Right lobe of liver (tissue), 6 donors: ENCODE data around the gene CDKAL1. TPM values are rescaled to one million over a fixed set of nuclear protein-coding genes. Genes with fewer than 3 reads are reported as not detected.

Source experiments
- ATAC-seq, 4 donors: fragments of 200-7000 bp; cut with Tn5 transposase; one replicate each; pipeline ENCODE4 v1.9.1; 2020; ENCODE audit warnings: mild to moderate bottlenecking in 4 of 4, moderate library complexity in 4 of 4
- DNase-seq, 3 donors: peaks; one replicate each; pipeline ENCODE4 v3.0.0-alpha.2; 2020
- H3K27ac ChIP-seq, 3 donors: fragments of 200-600 bp; one replicate each; pipeline ENCODE4 v1.8.0; 2022
- H3K27me3 ChIP-seq, 2 donors: fragments of 200-600 bp; one replicate each; pipeline ENCODE4 v1.8.0; 2022
- H3K36me3 ChIP-seq, 4 donors: fragments of 200-600 bp; sonication (generic) in 1 of 4; one replicate each; pipeline versions ENCODE4 v1.5.1 to v1.8.0; 2017 to 2022; ENCODE audit warnings: control low read depth in 1 of 4
- H3K4me1 ChIP-seq, 4 donors: fragments of 200-600 bp; sonication (generic) in 1 of 4; one replicate each; pipeline versions ENCODE4 v1.5.1 to v1.8.0; 2017 to 2022; ENCODE audit warnings: control low read depth in 1 of 4
- H3K4me3 ChIP-seq, 3 donors: fragments of 200-600 bp; one replicate each; pipeline ENCODE4 v1.8.0; 2022
- H3K9me3 ChIP-seq, 4 donors: fragments of 200-600 bp; sonication (generic) in 1 of 4; one replicate each; pipeline versions ENCODE4 v1.5.1 to v1.8.0; 2017 to 2022; ENCODE audit warnings: control low read depth in 1 of 4
- CTCF ChIP-seq, 4 donors: fragments of 200-600 bp in 3 of 4; fragments of 450-650 bp in 1 of 4; IDR thresholded peaks; one replicate each; pipeline versions ENCODE4 v1.5.1 to v1.8.0; 2016 to 2022; ENCODE audit warnings: antibody characterized with exemption in 4 of 4, mild to moderate bottlenecking in 2 of 4
- POLR2A ChIP-seq: fragments of 450-650 bp; IDR thresholded peaks from one replicate; pipeline ENCODE4 v1.6.1; 2017; ENCODE audit warnings: antibody characterized with exemption, mild to moderate bottlenecking
- WGBS: methylation state at CpG from one replicate; pipeline ENCODE4 v1.1.6; 2018; ENCODE audit warnings: low coverage, low lambda C conversion rate; ENCODE audit not compliant: insufficient coverage; ENCODE audit errors: missing lambda C conversion rate; 5-methylcytosine and 5-hydroxymethylcytosine counted together
- intact Hi-C, 2 donors: fragments of 100-400 bp; cut with DNase I; formaldehyde crosslinking; loops; one replicate each; pipeline versions ENCODE4 v1.11.2 to v1.14.1; 2022
- small RNA-seq, 2 experiments: library from RNA; depleted of rRNA; stranded (forward); fragments of <200 nt; gene quantifications; one replicate each; pipeline ENCODE3, GENCODE V24; 2016
- total RNA-seq, 6 experiments: library from RNA; depleted of rRNA in 2 of 6; stranded (reverse); fragments of >200 nt in 2 of 6; fragmentation: NEBNext Ultra II Directional in 3 of 6; extraction: Animal tissue kit (Norgen Biotek cat#: 25700) in 3 of 6; gene quantifications; one replicate each; pipeline versions ENCODE4 v1.1.0 to v1.2.4, GENCODE V29; 2016 to 2023
- donor health status: DM: no; HTN: yes; CAD: no.
- donor health status: DM: no; HTN: no; CAD: no.
- donor health status: DM: no; HTN: no; CAD: no.
- donor health status: DM: no; HTN: yes; CAD: no.
- donor health status: DM: no; HTN: yes; CAD: no.

CDKAL1 gene
- total RNA-seq, 6 experiments from 2014 or later, result 4.5 to 7.0 (median 6.2) TPM

- TF ChIP-seq CTCF (IDR thresholded peaks at IDR 0.05), result no peak
- TF ChIP-seq POLR2A, result no peak
- H3K4me3 ChIP-seq, result no peak overlapping the region
- DNase-seq (no peak), ATAC-seq (no peak)
- 78% methylated on average over 7 of the region's 7 CpGs for WGBS
- no peaks in the 10 kb centered on the region for H3K4me1 ChIP-seq
- intact Hi-C loops, result no loop called here
- H3K36me3 ChIP-seq, result no peaks in the 10 kb centered on the region
- no peaks in the 10 kb centered on the region for H3K9me3 ChIP-seq
- H3K27ac ChIP-seq, result no peak overlapping the region
- no peaks in the 10 kb centered on the region for H3K27me3 ChIP-seq
These were observed 743.5 kb downstream of the CDKAL1 start for GRCh38 chr6:21277601-21278374.

- no peaks in the 10 kb centered on the region for H3K9me3 ChIP-seq
- 37% methylated on average over 2 of the region's 4 CpGs for WGBS
- TF ChIP-seq POLR2A (no peak), CTCF (IDR thresholded peaks at IDR 0.05) (no peak)
- ATAC-seq, result no peak
- no peak for DNase-seq
- H3K27me3 ChIP-seq, result no peaks in the 10 kb centered on the region
- no peaks in the 10 kb centered on the region for H3K4me1 ChIP-seq
- no peak overlapping the region for H3K4me3 ChIP-seq
- intact Hi-C loops, result no loop called here
- no peak overlapping the region for H3K27ac ChIP-seq
- no peaks in the 10 kb centered on the region for H3K36me3 ChIP-seq
These were observed 744.1 kb downstream of the CDKAL1 start for GRCh38 chr6:21278375-21278745.

- TF ChIP-seq POLR2A (no peak), CTCF (IDR thresholded peaks at IDR 0.05) (no peak)
- Histone ChIP-seq H3K36me3 (no peaks in the 10 kb centered on the region), H3K4me1 (no peaks in the 10 kb centered on the region), H3K9me3 (no peaks in the 10 kb centered on the region), H3K27me3 (no peaks in the 10 kb centered on the region), H3K27ac (no peak overlapping the region), H3K4me3 (no peak overlapping the region)
- DNase-seq (no peak), ATAC-seq (no peak)
- WGBS, result 74% methylated on average over 3 of the region's 5 CpGs
- intact Hi-C loops, result no loop called here
These were observed 745.4 kb downstream of the CDKAL1 start for GRCh38 chr6:21279619-21280018.

- no peak for ATAC-seq
- H3K4me1 ChIP-seq, result no peaks in the 10 kb centered on the region
- TF ChIP-seq POLR2A (no peak), CTCF (IDR thresholded peaks at IDR 0.05) (no peak)
- no peak overlapping the region for H3K27ac ChIP-seq
- no peak for DNase-seq
- intact Hi-C loops, result no loop called here
- H3K4me3 ChIP-seq, result no peak overlapping the region
- no peaks in the 10 kb centered on the region for H3K9me3 ChIP-seq
- no peaks in the 10 kb centered on the region for H3K27me3 ChIP-seq
- no peaks in the 10 kb centered on the region for H3K36me3 ChIP-seq
- WGBS, result 57% methylated on average over 2 of the region's 2 CpGs
These were observed 747.1 kb downstream of the CDKAL1 start for GRCh38 chr6:21281366-21281765.

Small RNAs within 50 kb of the gene (small RNA-seq; reads per million reads assigned to genes)
- 0 reads per million in 2 experiments for gene RF00019
- gene RNU6-150P, result 0 reads per million in 2 experiments

Other genes with a start within 250 kb of the CDKAL1 start
- gene E2F3, start 132.6 kb upstream of the CDKAL1 start, total RNA-seq, result 1 to 10 TPM; 1.1 to 6.3 (median 4.1) TPM